ENCODE results near the gene PDPK1.
"Not testable (repeated sequence)": the region's sequence is repeated elsewhere in the genome, so short reads cannot be mapped to it uniquely, and the experiment has no call there.

PDPK1 gene

GRCh38 chr16:2611877-2612276 lies 74.1 kb downstream of the PDPK1 start:
- not testable (repeated sequence) for DNase-seq (ENCODE audit: low spot score)

- DNase-seq (ENCODE audit: low spot score): not testable (repeated sequence)
These were observed 75.4 kb downstream of the PDPK1 start for GRCh38 chr16:2613251-2613650.

- no peak for DNase-seq (ENCODE audit: low spot score)
These were observed 77.0 kb downstream of the PDPK1 start for GRCh38 chr16:2614761-2615191.

- DNase-seq (ENCODE audit: low spot score): not testable (repeated sequence)
These were observed 81.1 kb downstream of the PDPK1 start for GRCh38 chr16:2618964-2619363.

- DNase-seq (ENCODE audit: low spot score): not testable (repeated sequence)
These were observed 81.8 kb downstream of the PDPK1 start for GRCh38 chr16:2619628-2620027.

- DNase-seq (ENCODE audit: low spot score): not testable (repeated sequence)
These were observed 83.0 kb downstream of the PDPK1 start for GRCh38 chr16:2620870-2621269.

- not testable (repeated sequence) for DNase-seq (ENCODE audit: low spot score)
These were observed 83.6 kb downstream of the PDPK1 start for GRCh38 chr16:2621395-2621794.

- DNase-seq (ENCODE audit: low spot score): not testable (repeated sequence)
These were observed 89.3 kb downstream of the PDPK1 start for GRCh38 chr16:2627075-2627474.

GRCh38 chr16:2631203-2631602 lies 93.4 kb downstream of the PDPK1 start:
- DNase-seq (ENCODE audit: low spot score): not testable (repeated sequence)

GRCh38 chr16:2632291-2632690 lies 94.5 kb downstream of the PDPK1 start:
- not testable (repeated sequence) for DNase-seq (ENCODE audit: low spot score)

GRCh38 chr16:2639071-2639721 lies 101.4 kb downstream of the PDPK1 start:
- DNase-seq (ENCODE audit: low spot score): not testable (repeated sequence)

- DNase-seq (ENCODE audit: low spot score): not testable (repeated sequence)
These were observed 101.9 kb downstream of the PDPK1 start for GRCh38 chr16:2639722-2640072.

GRCh38 chr16:2642561-2642960 lies 104.7 kb downstream of the PDPK1 start:
- not testable (repeated sequence) for DNase-seq (ENCODE audit: low spot score)

GRCh38 chr16:2644754-2645453 lies 107.1 kb downstream of the PDPK1 start:
- not testable (repeated sequence) for DNase-seq (ENCODE audit: low spot score)

GRCh38 chr16:2651268-2651871 lies 113.5 kb downstream of the PDPK1 start:
- not testable (repeated sequence) for DNase-seq (ENCODE audit: low spot score)

Measured in GM03348 (cell line).